ENCODE measurements around the gene TSC22D2.

Gene TSC22D2

DNA sequence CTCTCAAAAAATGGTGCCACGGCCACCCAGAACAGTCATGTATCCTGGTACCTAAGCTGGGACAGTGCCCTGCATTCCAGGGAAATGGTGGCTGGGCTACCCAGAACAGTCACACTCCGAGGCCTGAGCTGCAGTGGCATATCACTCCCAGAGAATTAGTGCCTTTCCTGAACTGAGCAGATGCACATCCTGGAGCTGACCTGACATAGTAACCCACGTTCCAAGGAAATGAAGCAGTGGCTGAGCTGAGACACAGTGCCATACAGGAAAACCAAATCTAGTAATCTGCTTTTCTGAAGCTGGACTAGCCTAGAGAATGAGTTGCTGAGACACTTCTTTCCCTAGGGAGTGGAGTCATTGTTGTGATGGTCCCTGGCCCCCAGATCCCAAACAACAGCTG, 96.4 kb downstream of the TSC22D2 start:
- no peaks in the 10 kb centered on the region for H3K4me1 ChIP-seq (ENCODE audit: control insufficient read depth, low read length)
- H3K27me3 ChIP-seq (ENCODE audit: control insufficient read depth, low read length), result no peaks in the 10 kb centered on the region
- TF ChIP-seq CTCF (IDR thresholded peaks at IDR 0.05; ENCODE audit: low read depth, low read length, poor library complexity, severe bottlenecking) (no peak), EZH2phosphoT487 (IDR thresholded peaks at IDR 0.05; ENCODE audit: borderline replicate concordance, low read length) (no peak)
- H4K20me1 ChIP-seq (ENCODE audit: control insufficient read depth, insufficient read depth, low read depth, low read length), result no peaks in the 10 kb centered on the region
- no peak overlapping the region for H3K4me2 ChIP-seq (ENCODE audit: low read length)
- no peaks in the 10 kb centered on the region for H3F3A ChIP-seq (ENCODE audit: control insufficient read depth, insufficient read depth)
- H3K4me3 ChIP-seq (ENCODE audit: low read length), result no peak overlapping the region
- no peaks in the 10 kb centered on the region for H3K9me2 ChIP-seq (replicated peaks; ENCODE audit: control insufficient read depth, low read length)
- no peaks in the 10 kb centered on the region for H3K36me3 ChIP-seq (ENCODE audit: control insufficient read depth, low read length)
- H3K27ac ChIP-seq (ENCODE audit: low read depth, low read length), result no peak overlapping the region
- peaks cover 11% of the 10 kb centered on the region; the same call in 1 of the 2 replicates for H3K9me3 ChIP-seq (ENCODE audit: control insufficient read depth, insufficient read depth, low read length)
- H3K79me2 ChIP-seq (ENCODE audit: control insufficient read depth, low read length), result no peaks in the 10 kb centered on the region

GRCh38 chr3:150508401-150508800, 100.3 kb downstream of the TSC22D2 start:
- Histone ChIP-seq H3K79me2 (ENCODE audit: control insufficient read depth, low read length) (no peaks in the 10 kb centered on the region), H3K4me3 (ENCODE audit: low read length) (no peak overlapping the region)

GRCh38 chr3:150509780-150510179, 101.7 kb downstream of the TSC22D2 start:
- TF ChIP-seq EZH2phosphoT487 (IDR thresholded peaks at IDR 0.05; ENCODE audit: borderline replicate concordance, low read length) (no peak), CTCF (IDR thresholded peaks at IDR 0.05; ENCODE audit: low read depth, low read length, poor library complexity, severe bottlenecking) (no peak)
- Histone ChIP-seq H3F3A (ENCODE audit: control insufficient read depth, insufficient read depth) (no peaks in the 10 kb centered on the region), H3K79me2 (ENCODE audit: control insufficient read depth, low read length) (no peaks in the 10 kb centered on the region), H3K36me3 (ENCODE audit: control insufficient read depth, low read length) (no peaks in the 10 kb centered on the region), H3K9me3 (ENCODE audit: control insufficient read depth, insufficient read depth, low read length) (no peaks in the 10 kb centered on the region), H3K4me2 (ENCODE audit: low read length) (no peak overlapping the region), H3K9me2 (replicated peaks; ENCODE audit: control insufficient read depth, low read length) (no peaks in the 10 kb centered on the region), H3K27me3 (ENCODE audit: control insufficient read depth, low read length) (peaks cover 3% of the 10 kb centered on the region; the same call in 1 of the 2 replicates), H3K27ac (ENCODE audit: low read depth, low read length) (no peak overlapping the region), H4K20me1 (ENCODE audit: control insufficient read depth, insufficient read depth, low read depth, low read length) (no peaks in the 10 kb centered on the region), H3K4me1 (ENCODE audit: control insufficient read depth, low read length) (peaks cover 5% of the 10 kb centered on the region; the same call in 1 of the 2 replicates), H3K4me3 (ENCODE audit: low read length) (no peak overlapping the region)

More at GRCh38 chr3:150508401-150508800, 100.3 kb downstream of the TSC22D2 start:
- no peaks in the 10 kb centered on the region for H3K9me2 ChIP-seq (replicated peaks; ENCODE audit: control insufficient read depth, low read length)
- H3K27me3 ChIP-seq (ENCODE audit: control insufficient read depth, low read length), result peaks cover 3% of the 10 kb centered on the region; the same call in 1 of the 2 replicates
- no peak overlapping the region for H3K4me2 ChIP-seq (ENCODE audit: low read length)
- H3K36me3 ChIP-seq (ENCODE audit: control insufficient read depth, low read length), result no peaks in the 10 kb centered on the region
- H3K9me3 ChIP-seq (ENCODE audit: control insufficient read depth, insufficient read depth, low read length), result no peaks in the 10 kb centered on the region
- no peak overlapping the region for H3K27ac ChIP-seq (ENCODE audit: low read depth, low read length)
- no peak for TF ChIP-seq EZH2phosphoT487 (IDR thresholded peaks at IDR 0.05; ENCODE audit: borderline replicate concordance, low read length)
- no peak for TF ChIP-seq CTCF (IDR thresholded peaks at IDR 0.05; ENCODE audit: low read depth, low read length, poor library complexity, severe bottlenecking)
- H3F3A ChIP-seq (ENCODE audit: control insufficient read depth, insufficient read depth), result no peaks in the 10 kb centered on the region
- no peaks in the 10 kb centered on the region for H4K20me1 ChIP-seq (ENCODE audit: control insufficient read depth, insufficient read depth, low read depth, low read length)
- peaks cover 5% of the 10 kb centered on the region; the same call in 1 of the 2 replicates for H3K4me1 ChIP-seq (ENCODE audit: control insufficient read depth, low read length)

Data from DOHH2 (cell line).